Calu3 (cell line): ENCODE results near the gene ENTREP1. TPM values are rescaled to one million over a fixed set of nuclear protein-coding genes. Genes with fewer than 3 reads are reported as not detected.
"Not testable (repeated sequence)": the region's sequence is repeated elsewhere in the genome, so short reads cannot be mapped to it uniquely, and the experiment has no call there.

Experiments
- BruUV-seq: library from RNA; stranded (reverse); fragments of 400-500 nt; replicated peaks from 2 replicates; lab custom pipeline; 2021; lab: Mats Ljungman, UMichigan
- CTCF ChIA-PET: fragments of 300-600 bp; sonication (Branson Sonifier 250); formaldehyde crosslinking; loops from one replicate; lab custom pipeline; 2022; ENCODE audit warnings: antibody characterized with exemption; lab: Charles Lee
- DNase-seq: peaks from one replicate; pipeline ENCODE4 v3.0.0; 2022
- H3K27ac Mint-ChIP-seq: one replicate; pipeline ENCODE4 v1.8.0; 2022; ENCODE audit warnings: mixed read lengths; ENCODE audit not compliant: unreplicated experiment
- H3K27me3 Mint-ChIP-seq: one replicate; pipeline ENCODE4 v1.8.0; 2022; ENCODE audit warnings: mixed read lengths; ENCODE audit not compliant: unreplicated experiment
- H3K36me3 Mint-ChIP-seq: one replicate; pipeline ENCODE4 v1.8.0; 2022; ENCODE audit warnings: mild to moderate bottlenecking, moderate library complexity, mixed read lengths; ENCODE audit not compliant: insufficient read depth, unreplicated experiment
- H3K4me1 Mint-ChIP-seq: one replicate; pipeline ENCODE4 v1.8.0; 2022; ENCODE audit warnings: mild to moderate bottlenecking, low read depth, mixed read lengths; ENCODE audit not compliant: unreplicated experiment
- H3K4me3 Mint-ChIP-seq: one replicate; pipeline ENCODE4 v1.8.0; 2022; ENCODE audit warnings: mild to moderate bottlenecking, low read depth, moderate library complexity, mixed read lengths; ENCODE audit not compliant: unreplicated experiment
- H3K9me3 Mint-ChIP-seq: one replicate; pipeline ENCODE4 v1.8.0; 2022; ENCODE audit warnings: low read depth, mixed read lengths; ENCODE audit not compliant: unreplicated experiment
- intact Hi-C: fragments of 100-400 bp; cut with micrococcal nuclease; formaldehyde crosslinking; loops from one replicate; pipeline ENCODE4 v1.10.0; 2022; ENCODE audit not compliant: unreplicated experiment
- total RNA-seq: library from RNA; stranded (reverse); gene quantifications from 2 replicates; pipeline ENCODE4 v1.2.3, GENCODE V29; 2022
- TF ChIP-seq, protein P1 (sequence below): fragments of 200-600 bp; IDR thresholded peaks from one replicate; pipeline ENCODE4 v1.8.0; 2022; ENCODE audit warnings: antibody characterized with exemption; ENCODE audit not compliant: unreplicated experiment

The ENTREP1 gene
- total RNA-seq, 1 experiment from 2014 or later = 1.8 TPM

DNA sequence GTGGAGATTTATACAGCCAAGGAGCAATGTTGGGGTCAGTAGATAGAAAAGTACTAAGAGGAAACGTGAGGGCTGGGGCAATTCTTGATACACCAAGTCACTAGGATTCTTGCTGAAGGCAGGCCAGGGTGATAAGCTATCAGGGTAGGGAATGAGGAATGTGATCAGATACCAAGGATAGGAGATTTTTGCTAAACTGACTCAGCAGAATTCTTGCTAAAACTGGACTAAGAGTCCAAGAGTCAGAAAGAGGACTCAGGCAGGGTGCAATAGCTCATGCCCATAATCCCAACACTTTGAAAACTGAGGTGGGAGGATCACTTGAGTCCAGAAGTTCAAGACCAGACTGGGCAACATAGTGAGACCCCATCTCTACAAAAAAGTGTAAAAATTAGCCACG is 71.7 kb downstream of the ENTREP1 start:
- Mint-ChIP-seq H3K9me3 (no peaks in the 10 kb centered on the region), H3K36me3 (no peaks in the 10 kb centered on the region), H3K27me3 (no peaks in the 10 kb centered on the region), H3K27ac (no peak overlapping the region), H3K4me1 (peaks cover 7% of the 10 kb centered on the region), H3K4me3 (no peak overlapping the region)
- no TSS peak for BruUV-seq
- intact Hi-C loops = no loop called here
- no peak for DNase-seq
- CTCF ChIA-PET = no interaction called here
- TF ChIP-seq, protein P1, sequence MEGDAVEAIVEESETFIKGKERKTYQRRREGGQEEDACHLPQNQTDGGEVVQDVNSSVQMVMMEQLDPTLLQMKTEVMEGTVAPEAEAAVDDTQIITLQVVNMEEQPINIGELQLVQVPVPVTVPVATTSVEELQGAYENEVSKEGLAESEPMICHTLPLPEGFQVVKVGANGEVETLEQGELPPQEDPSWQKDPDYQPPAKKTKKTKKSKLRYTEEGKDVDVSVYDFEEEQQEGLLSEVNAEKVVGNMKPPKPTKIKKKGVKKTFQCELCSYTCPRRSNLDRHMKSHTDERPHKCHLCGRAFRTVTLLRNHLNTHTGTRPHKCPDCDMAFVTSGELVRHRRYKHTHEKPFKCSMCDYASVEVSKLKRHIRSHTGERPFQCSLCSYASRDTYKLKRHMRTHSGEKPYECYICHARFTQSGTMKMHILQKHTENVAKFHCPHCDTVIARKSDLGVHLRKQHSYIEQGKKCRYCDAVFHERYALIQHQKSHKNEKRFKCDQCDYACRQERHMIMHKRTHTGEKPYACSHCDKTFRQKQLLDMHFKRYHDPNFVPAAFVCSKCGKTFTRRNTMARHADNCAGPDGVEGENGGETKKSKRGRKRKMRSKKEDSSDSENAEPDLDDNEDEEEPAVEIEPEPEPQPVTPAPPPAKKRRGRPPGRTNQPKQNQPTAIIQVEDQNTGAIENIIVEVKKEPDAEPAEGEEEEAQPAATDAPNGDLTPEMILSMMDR = no peak

DNA sequence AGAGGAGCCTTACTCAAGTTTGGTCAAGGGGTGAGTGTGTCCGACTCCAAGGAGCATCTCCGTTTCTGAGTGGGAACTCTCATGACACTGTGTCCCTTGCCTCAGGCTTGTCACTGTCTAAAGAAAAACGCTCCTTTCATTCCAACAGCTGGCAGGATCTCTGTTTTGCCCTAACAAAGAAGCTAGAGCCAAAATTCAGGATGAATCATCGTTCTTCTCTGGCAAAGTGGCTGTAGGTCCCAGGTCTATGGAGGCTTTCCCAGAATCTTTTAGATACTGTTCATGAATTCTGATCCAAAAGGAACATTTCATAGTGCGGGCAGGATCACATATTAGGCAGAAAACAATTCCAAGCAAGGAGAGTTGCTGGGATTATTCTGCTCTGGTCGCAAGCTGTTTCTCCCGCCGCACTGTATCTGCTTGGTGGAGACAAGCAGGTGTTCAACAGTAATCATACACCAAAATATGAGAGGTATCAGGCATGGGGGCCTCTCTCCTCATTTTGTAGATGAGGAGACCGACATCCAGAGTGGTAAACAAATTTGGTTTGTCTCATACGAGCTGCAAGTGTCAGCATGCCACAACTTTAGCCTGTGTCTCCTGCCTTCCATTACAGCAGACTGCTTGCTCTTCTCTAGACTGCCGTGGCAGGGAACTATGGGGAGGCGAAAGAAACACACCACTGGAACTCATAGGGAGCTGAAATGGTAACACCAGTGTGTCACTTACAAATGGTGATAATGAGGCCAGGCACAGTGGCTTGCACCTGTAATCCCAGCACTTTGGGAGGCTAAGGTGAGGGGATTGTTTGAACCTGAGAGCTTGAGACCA is 72.6 kb downstream of the ENTREP1 start:
- no peak overlapping the region for H3K27ac Mint-ChIP-seq
- intact Hi-C loops = no loop called here
- peaks cover 3% of the 10 kb centered on the region for H3K27me3 Mint-ChIP-seq
- H3K36me3 Mint-ChIP-seq = no peaks in the 10 kb centered on the region
- no peak overlapping the region for H3K4me3 Mint-ChIP-seq
- TF ChIP-seq, protein P1 = no peak
- CTCF ChIA-PET = no interaction called here
- DNase-seq = no peak
- H3K4me1 Mint-ChIP-seq = peaks cover 7% of the 10 kb centered on the region
- no TSS peak for BruUV-seq
- H3K9me3 Mint-ChIP-seq = no peaks in the 10 kb centered on the region

DNA sequence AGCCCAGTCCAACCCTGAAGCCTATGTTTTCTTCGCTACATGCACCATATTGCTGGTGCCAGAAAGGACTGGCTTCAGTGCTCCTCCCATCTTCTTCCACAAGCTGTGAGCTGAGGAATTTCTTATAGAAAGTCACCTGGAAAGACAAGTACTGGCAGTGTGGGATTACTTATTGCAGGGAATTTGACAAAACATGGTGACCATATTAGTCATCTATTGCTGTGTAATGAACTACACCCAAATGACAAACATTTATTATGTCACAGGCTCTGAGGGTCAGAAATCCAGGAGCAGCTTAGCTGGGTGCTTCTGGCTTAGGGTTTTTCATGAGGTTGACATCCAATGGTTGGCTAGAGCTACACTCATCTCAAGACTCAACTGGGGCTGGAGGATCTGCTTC is 75.5 kb downstream of the ENTREP1 start:
- intact Hi-C loops = no loop called here
- Mint-ChIP-seq H3K9me3 (no peaks in the 10 kb centered on the region), H3K36me3 (no peaks in the 10 kb centered on the region), H3K4me1 (peaks cover 7% of the 10 kb centered on the region), H3K27ac (no peak overlapping the region), H3K27me3 (peaks cover 13% of the 10 kb centered on the region), H3K4me3 (no peak overlapping the region)
- TF ChIP-seq, protein P1 = no peak
- CTCF ChIA-PET = no interaction called here
- DNase-seq = no peak
- no TSS peak for BruUV-seq

DNA sequence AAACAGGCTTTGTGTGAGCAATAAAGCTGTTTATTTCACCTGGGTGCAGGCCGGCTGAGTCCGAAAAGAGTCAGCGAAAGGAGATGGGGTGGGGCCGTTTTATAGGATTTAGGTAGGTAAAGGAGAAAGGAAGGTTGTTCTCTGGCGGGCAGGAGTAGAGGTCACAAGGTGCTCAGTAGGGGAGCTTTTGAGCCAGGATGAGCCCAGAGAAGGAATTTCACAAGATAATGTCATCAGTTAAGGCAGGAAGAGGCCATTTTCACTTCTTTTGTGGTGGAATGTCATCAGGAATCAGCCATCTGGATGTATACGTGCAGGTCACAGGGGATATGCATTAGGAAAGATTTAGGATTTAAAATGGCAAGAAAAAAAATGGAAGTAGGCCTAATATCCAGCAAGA is 84.9 kb downstream of the ENTREP1 start:
- H3K27me3 Mint-ChIP-seq = peaks cover 15% of the 10 kb centered on the region
- CTCF ChIA-PET, H3K27ac Mint-ChIP-seq, DNase-seq, H3K4me1 Mint-ChIP-seq, H3K36me3 Mint-ChIP-seq, intact Hi-C loops, H3K4me3 Mint-ChIP-seq, H3K9me3 Mint-ChIP-seq, BruUV-seq: not testable (repeated sequence)

DNA sequence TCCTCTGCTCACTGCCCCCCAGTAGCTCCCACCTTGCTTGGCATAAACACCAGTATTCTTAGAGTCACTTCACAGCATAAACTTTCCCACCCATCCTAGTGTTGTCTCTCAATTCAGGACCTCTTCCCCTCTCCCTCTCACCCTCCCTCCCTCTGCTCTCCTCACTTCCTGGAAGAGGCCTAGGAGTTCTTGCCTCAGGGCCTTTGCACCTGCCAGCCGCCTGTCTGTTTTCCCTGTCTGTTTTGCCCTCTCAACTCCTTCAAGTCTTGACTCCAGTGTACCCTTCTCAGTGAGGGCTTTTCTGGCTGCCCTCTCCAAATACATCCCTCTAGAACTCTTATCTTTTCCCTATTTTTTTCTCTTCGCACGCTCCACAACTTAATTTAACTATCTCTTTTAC is 86.2 kb downstream of the ENTREP1 start:
- Mint-ChIP-seq H3K36me3 (no peaks in the 10 kb centered on the region), H3K4me1 (no peaks in the 10 kb centered on the region), H3K4me3 (no peak overlapping the region), H3K9me3 (no peaks in the 10 kb centered on the region), H3K27me3 (peaks cover 15% of the 10 kb centered on the region), H3K27ac (no peak overlapping the region)
- no peak for DNase-seq
- BruUV-seq = no TSS peak
- intact Hi-C loops = no loop called here
- TF ChIP-seq, protein P1 = no peak
- CTCF ChIA-PET = no interaction called here
